ENCODE data around the gene DHRSX. TPM values are rescaled to one million over a fixed set of nuclear protein-coding genes. Genes with fewer than 3 reads are reported as not detected.
"Not testable (repeated sequence)": the region's sequence is repeated elsewhere in the genome, so short reads cannot be mapped to it uniquely, and the experiment has no call there.

Gene DHRSX
- total RNA-seq, 2 donors from 2014 or later: 21.0 to 34.0 TPM

DNA sequence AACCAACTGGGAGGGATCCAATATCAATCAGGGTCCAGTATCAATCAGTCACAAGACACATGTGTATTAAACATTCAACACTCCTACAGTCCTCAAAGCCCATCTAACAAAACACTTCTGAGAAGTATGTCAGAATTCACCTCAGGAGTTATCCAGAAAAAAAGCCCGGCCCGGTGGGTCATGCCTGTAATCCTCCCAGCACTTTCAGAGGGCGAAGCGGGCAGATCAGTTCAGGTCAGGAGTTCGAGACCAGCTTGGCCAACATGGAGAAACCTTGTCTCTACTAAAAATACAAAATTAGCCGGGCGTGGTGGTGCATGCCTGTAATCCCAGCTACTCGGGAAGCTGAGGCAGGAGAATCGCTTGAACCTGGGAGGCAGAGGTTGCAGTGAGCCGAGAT, 229.2 kb downstream of the DHRSX start:
- DNase-seq; ATAC-seq; intact Hi-C loops (cut with DNase I): not testable (repeated sequence)

DNA sequence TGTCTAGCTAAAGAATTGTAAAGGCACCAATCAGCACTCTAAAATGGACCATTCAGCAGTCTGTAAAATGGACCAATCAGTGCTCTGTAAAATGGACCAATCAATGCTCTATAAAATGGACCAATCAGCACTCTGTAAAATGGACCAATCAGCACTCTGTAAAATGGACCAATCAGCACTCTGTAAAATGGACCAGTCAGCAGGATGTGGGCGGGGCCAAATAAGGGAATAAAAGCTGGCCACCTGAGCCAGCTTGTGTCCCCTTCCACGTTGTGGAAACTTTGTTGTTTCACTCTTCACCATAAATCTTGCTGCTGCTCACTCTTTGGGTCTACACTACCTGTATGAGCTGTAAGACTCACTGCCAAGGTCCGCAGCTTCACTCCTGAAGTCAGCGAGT, 230.0 kb downstream of the DHRSX start:
- ATAC-seq; intact Hi-C loops (cut with DNase I); DNase-seq: not testable (repeated sequence)

- DNase-seq (no peak), ATAC-seq (no peak)
- intact Hi-C loops (cut with DNase I): no loop called here
These were observed 232.9 kb downstream of the DHRSX start for GRCh38 chrX:2267890-2268289.

DNA sequence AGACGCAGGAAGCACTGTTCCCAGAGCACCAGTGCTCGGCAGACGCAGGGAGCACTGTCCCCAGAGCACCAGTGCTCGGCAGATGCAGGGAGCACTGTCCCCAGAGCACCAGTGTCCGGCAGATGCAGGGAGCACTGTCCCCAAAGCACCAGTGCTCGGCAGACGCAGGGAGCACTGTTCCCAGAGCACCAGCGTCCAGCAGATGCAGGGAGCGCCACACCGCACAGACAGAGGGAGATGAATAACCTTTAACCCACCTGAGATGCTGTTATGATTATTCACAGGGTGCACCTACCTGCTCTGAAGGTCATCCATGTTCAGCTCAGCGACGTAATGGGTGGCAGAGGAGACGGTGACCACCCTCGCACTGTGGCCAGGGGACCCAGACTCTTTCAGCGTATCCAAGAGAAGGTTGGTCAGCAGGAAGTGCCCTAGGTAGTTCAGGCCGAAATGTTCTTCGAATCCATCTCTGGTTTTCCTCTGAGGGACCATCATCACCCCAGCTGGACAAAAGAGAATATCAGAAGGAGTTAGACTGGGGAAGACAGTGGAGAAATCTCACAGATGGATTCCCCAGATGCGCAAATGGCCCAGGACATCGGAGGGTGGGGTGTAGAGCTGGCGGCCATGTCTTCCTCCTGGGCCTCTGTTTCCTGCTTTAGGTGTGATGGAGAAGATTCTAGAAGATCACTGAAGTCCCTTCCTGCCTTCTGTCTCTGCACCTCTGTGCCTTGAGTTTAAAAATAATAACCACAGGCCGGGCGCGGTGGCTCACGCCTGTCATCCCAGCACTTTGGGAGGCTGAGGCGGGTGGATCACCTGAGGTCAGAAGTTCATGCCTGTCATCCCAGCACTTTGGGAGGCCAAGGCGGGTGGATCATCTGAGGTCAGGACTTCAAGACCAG, 234.1 kb downstream of the DHRSX start:
- no peak for ATAC-seq
- intact Hi-C loops (cut with DNase I): no loop called here
- DNase-seq: no peak

DNA sequence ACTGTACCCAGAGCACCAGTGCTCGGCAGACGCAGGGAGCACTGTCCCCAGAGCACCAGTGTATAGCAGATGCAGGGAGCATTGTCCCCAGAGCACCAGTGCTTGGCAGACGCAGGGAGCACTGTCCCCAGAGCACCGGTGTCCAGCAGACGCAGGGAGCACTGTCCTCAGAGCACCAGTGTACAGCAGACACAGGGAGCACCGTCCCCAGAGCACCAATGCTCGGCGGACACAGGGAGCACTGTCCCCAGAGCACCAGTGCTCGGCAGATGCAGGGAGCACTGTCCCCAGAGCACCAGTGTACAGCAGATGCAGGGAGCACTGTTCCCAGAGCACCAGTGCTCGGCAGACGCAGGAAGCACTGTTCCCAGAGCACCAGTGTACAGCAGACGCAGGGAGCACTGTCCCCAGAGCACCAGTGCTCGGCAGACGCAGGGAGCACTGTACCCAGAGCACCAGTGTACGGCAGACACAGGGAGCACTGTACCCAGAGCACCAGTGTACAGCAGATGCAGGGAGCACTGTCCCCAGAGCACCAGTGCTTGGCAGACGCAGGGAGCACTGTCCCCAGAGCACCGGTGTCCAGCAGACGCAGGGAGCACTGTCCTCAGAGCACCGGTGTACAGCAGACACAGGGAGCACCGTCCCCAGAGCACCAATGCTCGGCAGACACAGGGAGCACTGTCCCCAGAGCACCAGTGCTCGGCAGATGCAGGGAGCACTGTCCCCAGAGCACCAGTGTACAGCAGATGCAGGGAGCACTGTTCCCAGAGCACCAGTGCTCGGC, 234.9 kb downstream of the DHRSX start:
- ATAC-seq: not testable (repeated sequence)

DNA sequence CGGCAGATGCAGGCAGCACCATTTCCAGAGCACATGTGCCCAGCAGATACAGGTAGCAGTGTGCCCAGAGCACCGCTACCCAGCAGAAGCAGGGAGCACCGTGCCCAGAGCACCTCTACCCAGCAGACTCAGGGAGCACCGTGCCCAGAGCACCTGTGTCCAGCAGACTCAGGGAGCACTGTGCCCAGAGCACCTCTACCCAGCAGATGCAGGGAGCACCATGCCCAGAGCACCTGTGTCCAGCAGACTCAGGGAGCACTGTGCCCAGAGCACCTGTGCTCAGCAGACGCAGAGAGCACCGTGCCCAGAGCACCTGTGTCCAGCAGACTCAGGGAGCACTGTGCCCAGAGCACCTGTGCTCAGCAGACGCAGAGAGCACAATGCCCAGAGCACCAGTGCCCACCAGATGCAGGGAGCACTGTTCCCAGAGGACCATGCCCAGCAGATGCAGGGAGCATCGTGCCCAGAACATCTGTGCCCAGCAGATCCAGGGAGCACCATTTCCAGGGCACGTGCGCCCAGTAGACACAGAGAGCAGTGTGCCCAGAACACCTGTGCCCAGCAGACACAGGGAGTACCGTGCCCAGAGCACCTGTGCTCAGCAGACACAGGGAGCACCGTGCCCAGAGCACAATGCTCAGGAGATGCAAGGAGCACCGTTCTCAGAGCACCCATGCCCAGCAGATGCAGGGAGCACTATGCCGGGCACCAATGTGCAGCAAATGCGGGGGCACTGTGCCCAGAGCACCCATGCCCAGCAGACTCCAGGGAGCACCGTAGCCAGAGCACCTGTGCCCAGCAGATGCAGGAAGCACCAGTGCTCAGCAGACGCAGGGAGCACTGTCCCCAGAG, 236.4 kb downstream of the DHRSX start:
- ATAC-seq: no peak
- intact Hi-C loops (cut with DNase I): no loop called here
- DNase-seq: no peak

More for the DNA sequence above, 234.9 kb downstream of the DHRSX start:
- intact Hi-C loops (cut with DNase I); DNase-seq: not testable (repeated sequence)

DNA sequence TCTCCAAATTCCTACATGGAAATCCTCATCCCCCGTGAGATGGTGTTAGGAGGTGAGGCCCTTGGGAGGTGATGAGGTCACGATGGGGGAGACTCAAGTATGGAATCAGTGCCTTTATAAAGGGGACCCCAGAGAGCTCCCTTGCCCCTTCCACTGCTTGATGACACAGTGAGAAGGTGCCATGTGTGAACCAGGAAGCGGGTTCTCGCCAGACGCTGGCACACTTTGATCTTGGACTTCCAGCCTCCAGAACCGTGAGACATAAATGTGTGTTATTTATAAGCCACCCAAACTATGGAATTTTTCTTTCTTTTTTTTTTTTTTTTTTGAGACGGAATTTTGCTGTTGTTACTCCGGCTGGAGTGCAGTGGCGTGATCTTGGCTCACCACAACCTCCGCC, 237.6 kb downstream of the DHRSX start:
- ATAC-seq (no peak), DNase-seq (no peak)
- intact Hi-C loops (cut with DNase I): no loop called here

DNA sequence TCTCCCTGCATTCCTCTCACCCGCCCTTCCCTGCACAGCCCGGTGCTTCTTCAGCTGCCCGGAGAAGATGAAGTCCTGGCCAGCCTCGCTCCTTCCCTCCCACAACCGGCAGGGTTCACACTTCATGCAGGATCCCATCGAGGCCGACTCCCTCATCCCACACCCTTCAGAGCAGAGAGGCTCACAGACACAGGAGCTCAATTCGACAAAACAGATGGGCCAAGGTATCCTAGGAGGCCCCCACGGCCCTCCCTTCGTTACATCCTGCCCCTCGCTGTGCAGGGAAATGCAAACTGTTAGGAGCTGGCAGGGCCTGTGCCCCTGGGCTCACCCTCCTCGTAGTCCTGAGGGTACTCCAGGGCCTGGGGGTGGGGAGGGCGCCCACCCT, 238.1 kb downstream of the DHRSX start:
- intact Hi-C loops (cut with DNase I): no loop called here
- DNase-seq (no peak), ATAC-seq (peak in 1 of 2 donors; percentile 26)

GRCh38 chrX:2261831-2262667, 238.7 kb downstream of the DHRSX start:
- intact Hi-C loops (cut with DNase I): no loop called here
- peak in 1 of 2 donors; percentile 44 for ATAC-seq
- DNase-seq: no peak

- intact Hi-C loops (cut with DNase I): no loop called here
- ATAC-seq (no peak), DNase-seq (no peak)
These were observed 248.3 kb downstream of the DHRSX start for GRCh38 chrX:2252331-2253065.

DNA sequence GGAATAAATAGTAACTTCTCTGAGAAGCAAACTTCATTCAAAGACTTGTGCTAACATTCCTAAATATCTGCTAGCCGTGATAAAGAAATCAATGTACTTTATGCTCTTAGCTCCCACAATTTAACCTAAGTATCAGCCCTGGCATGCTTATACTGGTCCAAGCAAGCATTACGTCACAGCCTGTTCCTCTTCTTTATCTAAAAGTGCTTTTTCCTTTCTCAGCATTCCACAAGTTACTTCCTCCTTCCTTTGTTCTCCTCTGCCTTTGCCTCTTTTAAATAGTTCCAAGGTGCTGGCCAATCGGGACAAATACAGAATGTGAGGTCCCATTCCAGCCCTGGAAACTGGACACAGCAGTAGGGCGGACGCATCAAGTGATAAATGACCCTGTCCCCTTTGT, 249.6 kb downstream of the DHRSX start:
- intact Hi-C loops (cut with DNase I): no loop called here
- DNase-seq: no peak
- ATAC-seq: no peak

GRCh38 chrX:2243913-2244460, 256.8 kb downstream of the DHRSX start:
- no peak for ATAC-seq

DNA sequence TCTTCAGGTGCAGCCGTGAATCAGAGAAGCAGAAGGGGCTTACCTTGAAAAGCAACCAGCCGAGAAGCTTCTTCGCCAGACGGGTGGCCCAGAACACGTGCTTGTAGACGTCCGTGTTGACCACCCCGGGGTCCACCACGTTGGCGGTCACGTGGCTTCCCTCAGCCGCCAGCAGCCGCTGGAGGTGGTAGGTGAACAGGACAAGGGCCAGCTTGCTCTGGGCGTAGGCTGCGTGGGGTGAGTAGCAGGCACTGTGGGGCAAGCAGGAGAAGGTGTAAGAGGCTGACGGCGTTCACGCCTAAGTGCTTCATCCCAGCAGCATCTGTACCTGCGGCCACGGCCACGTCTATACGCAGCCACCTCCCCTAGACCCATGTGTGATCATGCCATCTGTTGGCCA, 257.8 kb downstream of the DHRSX start:
- intact Hi-C loops (cut with DNase I): no loop called here
- no peak for DNase-seq
- no peak for ATAC-seq

More at GRCh38 chrX:2243913-2244460, 256.8 kb downstream of the DHRSX start:
- DNase-seq: no peak
- intact Hi-C loops (cut with DNase I): no loop called here

DNA sequence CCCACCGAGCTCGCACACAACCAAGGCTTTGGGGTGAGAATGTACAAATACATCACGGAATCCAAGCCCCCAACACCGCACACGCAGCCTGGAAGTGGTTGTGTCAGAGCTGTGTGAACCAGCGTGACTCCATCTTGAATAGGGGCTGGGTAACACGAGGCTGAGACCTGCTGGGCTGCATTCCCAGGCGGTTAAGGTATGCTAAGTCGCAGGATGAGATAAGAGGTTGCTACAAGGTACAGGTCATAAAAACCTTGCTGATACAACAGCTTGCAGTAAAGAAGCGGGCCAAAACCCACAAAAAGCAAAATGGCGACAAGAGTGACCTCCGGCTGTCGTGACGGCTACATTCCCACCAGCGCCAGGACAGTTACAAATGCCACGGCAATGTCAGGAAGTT, 258.4 kb downstream of the DHRSX start:
- ATAC-seq: no peak
- DNase-seq: no peak
- intact Hi-C loops (cut with DNase I): no loop called here

GRCh38 chrX:2241496-2241895, 259.3 kb downstream of the DHRSX start:
- DNase-seq; intact Hi-C loops (cut with DNase I); ATAC-seq: not testable (repeated sequence)

DNA sequence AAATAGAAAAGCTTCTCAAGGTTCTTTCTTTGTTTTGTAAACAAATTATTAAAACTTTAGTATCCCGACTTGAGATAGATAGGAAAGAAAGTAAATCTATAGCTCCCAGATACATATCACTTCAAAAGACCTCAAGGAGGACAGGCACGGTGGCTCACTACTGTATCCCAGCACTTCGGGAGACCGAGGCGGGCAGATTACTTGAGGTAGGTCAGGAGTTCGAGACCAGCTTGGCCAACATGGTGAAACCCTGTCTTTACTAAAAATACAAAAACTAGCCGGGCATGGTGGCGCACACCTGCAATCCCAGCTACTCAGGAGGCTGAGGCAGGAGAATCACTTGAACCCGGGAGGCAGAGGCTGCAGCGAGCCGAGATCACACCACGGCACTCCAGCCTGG, 260.0 kb downstream of the DHRSX start:
- intact Hi-C loops (cut with DNase I); DNase-seq; ATAC-seq: not testable (repeated sequence)

GRCh38 chrX:2237976-2238375, 262.8 kb downstream of the DHRSX start:
- intact Hi-C loops (cut with DNase I): no loop called here
- ATAC-seq (no peak), DNase-seq (no peak)

Measured in left cardiac atrium (tissue), 4 donors.